HG02840 (cell line): ENCODE data around the gene LPP.

Experiments
- ATAC-seq: cut with Tn5 transposase; IDR thresholded peaks from one replicate; pipeline ENCODE4 v1.9.1; 2021; ENCODE audit warnings: mild to moderate bottlenecking, moderate library complexity, moderate number of reproducible peaks; ENCODE audit not compliant: unreplicated experiment, low FRiP score

The LPP gene

GRCh38 chr3:188134079-188134478 is 19.9 kb upstream of the LPP start:
- no peak for ATAC-seq

- no peak for ATAC-seq
Observed at GRCh38 chr3:188134856-188135255, 19.1 kb upstream of the LPP start.

GRCh38 chr3:188135271-188135670 is 18.7 kb upstream of the LPP start:
- no peak for ATAC-seq

- no peak for ATAC-seq
Observed at GRCh38 chr3:188137051-188137450, 16.9 kb upstream of the LPP start.

GRCh38 chr3:188139466-188139865 is 14.5 kb upstream of the LPP start:
- ATAC-seq = no peak

GRCh38 chr3:188146219-188146618 is 7.7 kb upstream of the LPP start:
- ATAC-seq = no peak

GRCh38 chr3:188147782-188148181 is 6.2 kb upstream of the LPP start:
- ATAC-seq = no peak

GRCh38 chr3:188148318-188148717 is 5.6 kb upstream of the LPP start:
- ATAC-seq = no peak

- ATAC-seq = no peak
Observed at GRCh38 chr3:188149587-188149986, 4.4 kb upstream of the LPP start.

- ATAC-seq = no peak
Observed at GRCh38 chr3:188150982-188151381, 3.0 kb upstream of the LPP start.

GRCh38 chr3:188151438-188151837 is 2.5 kb upstream of the LPP start:
- ATAC-seq = no peak

GRCh38 chr3:188152660-188153436 is 1.1 kb upstream of the LPP start:
- no peak for ATAC-seq

GRCh38 chr3:188153437-188154013 is 432 bp upstream of the LPP start:
- peak; percentile 4 for ATAC-seq

- no peak for ATAC-seq
Observed at GRCh38 chr3:188154809-188155574, 1.0 kb downstream of the LPP start.

- no peak for ATAC-seq
Observed at GRCh38 chr3:188156056-188156455, 2.1 kb downstream of the LPP start.

GRCh38 chr3:188157407-188157806 is 3.5 kb downstream of the LPP start:
- ATAC-seq = no peak

GRCh38 chr3:188157971-188158370 is 4.0 kb downstream of the LPP start:
- ATAC-seq = no peak

GRCh38 chr3:188158731-188159310 is 4.9 kb downstream of the LPP start:
- no peak for ATAC-seq

- ATAC-seq = no peak
Observed at GRCh38 chr3:188160751-188161150, 6.8 kb downstream of the LPP start.

GRCh38 chr3:188164248-188164687 is 10.3 kb downstream of the LPP start:
- ATAC-seq = no peak

GRCh38 chr3:188165596-188165995 is 11.6 kb downstream of the LPP start:
- no peak for ATAC-seq
